CD4-positive, alpha-beta T cell treated with Interleukin-1 beta for 1 hour (primary cell): Measurements from ENCODE around the gene EPHA10.

ENCODE experiments used
- DNase-seq, 2 donors: peaks; one replicate each; pipeline ENCODE4 v3.0.0-alpha.2; 2020 to 2022

The EPHA10 gene

DNA sequence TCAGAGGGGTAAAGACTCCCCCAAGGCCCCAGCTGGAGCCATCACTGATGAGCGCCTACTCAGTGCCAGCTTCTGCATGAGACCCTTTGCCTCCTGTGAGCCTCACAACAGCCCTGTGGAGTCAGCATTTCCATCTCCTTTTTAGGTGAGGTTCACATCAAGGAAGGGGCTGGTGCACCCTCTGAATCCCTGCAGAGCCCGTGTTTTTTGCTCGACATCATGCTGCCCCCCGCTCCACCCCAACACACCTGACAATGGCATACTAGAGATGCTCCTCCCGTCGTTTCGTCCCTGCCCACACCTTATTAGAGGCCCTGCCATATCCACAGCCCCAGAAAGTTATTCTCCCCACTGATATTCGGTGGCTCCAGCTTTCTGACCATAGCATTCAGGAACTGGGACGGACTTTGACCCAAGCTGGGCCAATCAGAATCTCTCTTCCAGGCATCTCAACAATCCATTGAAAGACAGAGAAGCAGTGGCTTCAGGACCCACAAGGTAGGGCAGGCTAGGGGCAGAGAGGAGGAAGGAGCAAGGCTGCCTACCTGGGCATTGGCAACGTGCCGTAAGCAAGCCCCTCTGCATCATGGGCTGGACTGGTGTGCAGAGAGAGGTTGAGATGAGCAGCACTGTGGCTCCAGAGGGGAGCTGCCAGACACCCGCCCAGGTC lies 32.7 kb downstream of the EPHA10 start:
- DNase-seq: no peak

DNA sequence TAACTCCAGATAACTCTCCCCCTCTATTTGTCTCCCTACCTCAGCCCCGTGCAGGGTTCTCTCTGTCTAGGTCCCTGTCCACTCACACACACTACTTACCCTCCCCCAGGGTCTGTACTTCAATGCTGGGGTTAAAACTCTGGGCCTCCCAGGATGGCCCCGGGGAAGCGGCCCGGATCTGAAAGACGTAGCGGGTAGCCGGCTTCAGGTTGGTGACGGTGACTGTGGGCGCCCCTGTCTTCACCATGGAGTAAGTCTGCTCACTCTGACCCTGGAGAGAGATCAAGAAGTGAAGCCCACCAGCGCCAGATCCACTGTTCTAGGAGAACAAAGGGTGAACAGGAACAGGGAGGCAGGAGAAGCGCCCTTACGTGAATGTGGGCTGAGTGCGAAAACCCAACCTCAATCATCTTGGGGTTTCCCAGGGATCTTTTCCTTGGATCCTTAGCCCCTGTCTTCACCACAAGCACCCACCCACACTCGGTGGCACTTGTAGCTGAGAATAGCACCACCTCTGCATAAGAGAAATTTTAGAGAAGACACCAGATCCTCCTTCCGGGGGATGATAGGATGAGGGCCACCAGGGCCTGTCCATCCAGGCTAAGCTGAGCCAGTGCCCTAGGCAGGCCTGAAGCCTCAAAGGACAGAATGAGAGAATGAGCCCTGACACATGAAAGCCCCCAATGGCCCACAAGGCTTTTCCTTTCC lies 33.5 kb downstream of the EPHA10 start:
- no peak for DNase-seq

DNA sequence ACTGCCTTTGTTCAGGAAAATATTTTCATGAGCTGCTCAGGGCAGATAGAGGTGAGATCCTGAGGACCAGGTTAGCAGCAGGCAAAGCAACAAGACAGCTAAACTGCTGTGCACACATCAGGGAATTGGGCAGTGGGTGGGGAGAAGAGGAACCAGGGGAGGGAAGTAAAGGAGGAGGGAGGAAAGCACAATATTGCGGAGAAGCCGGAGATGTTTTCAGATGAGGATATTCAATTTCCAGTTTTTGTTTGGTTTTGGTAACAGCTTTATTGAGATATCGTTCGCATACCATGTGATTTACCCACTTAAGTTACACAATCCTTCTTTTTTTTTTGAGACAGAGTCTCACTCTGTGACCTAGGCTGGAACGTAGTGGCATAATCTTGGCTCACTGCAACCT lies 34.5 kb downstream of the EPHA10 start:
- DNase-seq: no peak

DNA sequence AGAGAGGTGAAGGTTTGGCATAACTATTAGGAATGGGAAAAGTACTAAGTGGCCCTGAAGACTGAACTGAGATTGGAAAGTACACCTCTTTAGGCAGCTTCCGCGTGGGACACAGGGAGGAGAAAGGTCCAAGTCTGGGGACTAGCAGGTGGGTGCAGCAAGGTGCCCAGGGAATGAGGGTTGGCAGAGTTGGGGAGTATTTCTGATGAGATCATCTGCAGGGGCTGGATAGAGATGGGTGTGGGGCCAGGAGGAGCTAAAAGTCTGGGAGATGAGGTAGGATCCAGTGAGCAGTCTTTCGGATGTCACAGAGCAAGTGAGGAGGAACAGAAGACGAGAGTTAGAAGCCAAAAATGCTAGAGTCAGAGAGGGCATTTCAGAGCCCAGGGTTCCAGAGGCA lies 36.5 kb downstream of the EPHA10 start:
- DNase-seq: no peak

DNA sequence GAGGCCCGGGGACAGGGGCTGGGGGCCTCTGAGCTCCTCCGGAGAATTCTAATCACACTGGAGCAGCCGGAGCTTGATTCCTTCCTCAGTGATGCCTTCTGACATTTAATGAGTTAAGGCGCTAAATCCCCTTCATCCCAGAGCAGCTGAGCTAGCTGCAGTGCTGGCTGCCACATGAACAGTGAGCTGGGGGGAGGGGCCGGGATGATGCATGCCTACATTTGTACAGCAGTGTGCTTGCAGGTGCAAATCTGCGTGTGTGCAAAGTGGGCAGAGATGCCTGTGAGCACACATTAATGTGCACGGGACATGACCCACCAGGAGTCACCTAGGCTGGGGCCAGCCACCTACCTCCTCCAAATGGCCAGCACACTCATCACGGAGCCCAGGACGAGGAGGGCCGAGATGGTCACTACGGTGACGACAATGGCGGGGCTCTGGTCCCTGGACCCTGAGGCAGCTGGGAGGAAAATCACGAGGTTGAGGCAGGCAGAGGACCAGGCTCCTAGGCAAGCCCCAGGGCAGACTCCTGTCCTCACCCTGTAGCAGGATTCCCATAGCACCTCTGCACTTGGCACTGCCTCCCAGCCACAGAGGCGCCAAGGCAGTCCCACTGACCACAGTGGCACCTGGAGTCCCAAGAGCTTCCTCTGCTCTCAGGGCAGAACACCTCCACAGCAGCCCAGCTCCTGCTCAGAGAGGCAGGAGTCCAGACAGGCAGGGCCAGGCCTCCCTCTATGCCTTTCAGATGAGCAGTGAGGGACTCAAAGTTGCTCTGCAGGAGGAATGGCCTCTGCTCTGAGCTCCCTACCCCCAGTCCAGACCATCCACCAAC lies 38.0 kb downstream of the EPHA10 start:
- DNase-seq: no peak

DNA sequence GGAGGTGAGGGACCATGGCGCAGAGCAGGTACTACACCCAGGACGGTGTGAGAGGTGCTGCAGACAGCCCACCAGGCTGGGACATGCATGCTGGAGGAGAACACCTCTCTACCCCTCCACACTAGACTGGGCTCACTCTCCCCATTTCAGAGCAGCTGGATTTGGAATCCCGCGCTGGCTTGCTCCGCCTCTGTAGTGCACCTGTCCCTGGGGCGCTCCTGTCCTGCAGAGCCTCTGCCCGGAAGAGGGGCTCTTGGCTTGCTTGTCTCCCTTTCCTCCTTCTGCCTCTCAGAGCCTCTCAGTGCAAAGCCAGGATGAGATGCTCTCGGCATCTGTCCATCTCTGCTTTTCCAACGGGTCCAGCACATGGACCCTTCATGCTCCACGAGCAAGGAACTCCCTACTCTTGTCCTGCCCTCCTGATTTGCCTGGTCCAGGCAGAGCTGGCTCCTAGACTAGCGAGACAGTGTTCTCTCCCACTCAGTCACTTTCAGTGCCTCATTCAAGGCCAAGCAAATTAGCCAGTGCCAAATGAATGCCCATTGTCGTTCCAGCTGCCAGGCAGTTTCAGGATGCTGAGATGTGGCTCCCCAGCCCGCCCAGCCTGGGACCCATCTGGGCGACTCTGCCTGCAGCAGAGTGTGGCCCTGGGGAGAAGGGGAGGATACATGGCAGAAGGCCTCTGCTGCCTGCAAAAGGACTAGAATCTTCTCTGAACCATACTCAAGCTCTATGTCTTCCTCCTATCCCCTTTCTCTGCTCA lies 38.9 kb downstream of the EPHA10 start:
- DNase-seq: no peak

DNA sequence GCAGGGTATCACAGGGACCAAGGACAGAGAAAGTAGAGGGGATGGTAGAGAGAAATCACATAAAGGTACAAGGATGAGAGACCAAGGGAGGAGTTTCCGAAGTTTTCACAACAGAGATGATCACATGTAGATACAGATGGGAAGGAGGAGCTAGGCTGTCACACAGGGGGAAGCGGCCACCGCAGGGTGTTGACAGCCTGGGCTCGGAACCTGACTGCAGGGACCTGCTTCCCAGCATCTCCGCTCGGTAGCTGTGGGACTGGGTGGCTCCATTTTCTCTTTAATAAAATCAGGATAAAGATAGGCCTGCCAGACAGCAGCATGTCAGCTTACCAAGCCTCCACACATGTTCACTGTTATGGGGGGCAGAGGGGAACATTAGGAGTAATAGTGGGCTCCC lies 40.3 kb downstream of the EPHA10 start:
- no peak for DNase-seq

DNA sequence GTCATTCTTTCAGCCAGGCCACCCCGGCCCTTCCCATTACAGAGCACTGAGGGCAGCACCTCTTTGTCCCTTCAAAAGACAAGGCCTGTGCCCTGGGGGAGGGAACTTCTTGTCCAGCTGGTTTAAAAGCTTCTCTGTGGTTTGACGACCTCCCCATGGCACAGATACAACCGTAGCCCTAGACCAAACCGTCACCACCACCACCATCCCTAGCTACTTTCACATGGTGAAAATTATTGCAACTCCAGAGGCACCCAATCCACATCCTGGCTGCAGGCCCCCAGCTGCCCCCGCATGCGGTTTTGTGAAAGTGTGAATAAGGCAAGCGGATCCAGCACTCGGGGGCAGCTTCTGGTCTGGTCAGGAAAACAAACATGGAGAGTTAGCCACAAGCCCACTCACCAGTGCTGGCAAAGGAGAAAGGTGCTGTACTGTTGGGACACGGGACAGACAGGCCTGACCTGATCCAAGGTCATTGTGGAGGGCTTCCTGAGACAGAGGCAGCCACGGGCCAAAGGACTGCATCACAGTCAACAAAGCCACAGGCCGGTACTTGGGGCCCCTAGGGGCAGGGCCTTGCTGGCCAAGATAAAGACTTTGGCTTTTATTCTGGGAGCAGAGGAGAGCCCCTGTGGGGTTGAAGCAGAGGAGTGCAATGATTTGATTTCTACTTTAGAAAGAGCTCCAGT lies 41.4 kb downstream of the EPHA10 start:
- no peak for DNase-seq

DNA sequence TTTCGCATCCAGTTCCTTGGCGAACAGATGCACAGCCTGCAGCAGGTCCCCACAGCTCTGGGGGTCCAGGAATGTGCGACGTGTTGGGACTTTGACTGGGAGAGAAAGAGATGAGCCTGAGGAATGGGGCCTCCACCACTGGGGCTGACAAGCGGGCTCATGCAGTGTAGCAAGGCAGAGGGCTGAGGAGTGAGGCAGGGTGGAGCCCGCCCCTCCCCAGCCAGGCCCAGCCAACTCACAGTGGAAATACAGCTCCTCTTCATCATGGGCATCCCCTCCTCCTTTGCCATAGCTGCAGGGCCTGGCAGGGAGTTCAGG lies 41.9 kb downstream of the EPHA10 start:
- DNase-seq: no peak

DNA sequence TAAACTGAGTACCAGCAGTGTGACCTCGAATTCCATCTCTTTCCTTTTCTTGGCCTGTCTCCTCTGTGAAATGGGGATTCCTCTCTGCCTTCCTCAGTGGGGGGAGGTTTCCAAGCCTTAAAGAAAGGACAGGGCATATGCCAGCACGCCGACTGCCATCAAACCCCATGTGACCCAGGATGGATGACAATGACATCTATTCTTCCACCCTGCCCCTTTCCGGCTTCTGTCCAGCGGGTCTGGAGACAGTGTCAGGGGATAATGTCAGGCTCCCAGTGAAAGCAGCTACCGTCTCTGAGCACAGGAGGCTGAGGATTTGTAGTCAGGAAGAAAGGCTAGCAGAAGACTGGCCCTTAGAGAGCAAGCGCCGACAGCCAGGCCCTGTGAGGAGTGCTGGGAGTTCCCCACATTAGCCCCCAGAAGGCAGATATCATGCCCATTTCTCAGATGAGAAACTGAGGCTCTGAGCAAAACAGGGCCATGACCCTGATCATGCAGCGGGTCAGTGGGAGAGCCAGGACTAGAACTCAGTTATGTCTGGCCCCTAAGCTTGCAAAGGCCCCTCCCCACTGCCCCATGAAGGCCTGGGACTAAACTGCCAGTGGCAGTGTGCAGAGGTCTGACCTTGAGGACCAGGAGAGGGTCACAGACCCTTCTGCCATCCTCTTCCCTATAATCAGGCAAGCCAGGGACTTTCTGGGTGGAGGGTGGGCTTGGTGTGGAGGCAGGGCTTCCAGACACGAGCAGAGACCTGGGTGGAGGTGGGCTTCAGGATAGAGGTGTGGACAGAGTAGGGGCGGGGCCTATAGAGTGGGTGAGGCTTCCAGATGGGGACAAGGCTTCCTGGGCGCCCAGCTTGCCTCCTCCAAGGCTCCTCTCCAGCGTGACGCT lies 42.5 kb downstream of the EPHA10 start:
- DNase-seq: no peak

DNA sequence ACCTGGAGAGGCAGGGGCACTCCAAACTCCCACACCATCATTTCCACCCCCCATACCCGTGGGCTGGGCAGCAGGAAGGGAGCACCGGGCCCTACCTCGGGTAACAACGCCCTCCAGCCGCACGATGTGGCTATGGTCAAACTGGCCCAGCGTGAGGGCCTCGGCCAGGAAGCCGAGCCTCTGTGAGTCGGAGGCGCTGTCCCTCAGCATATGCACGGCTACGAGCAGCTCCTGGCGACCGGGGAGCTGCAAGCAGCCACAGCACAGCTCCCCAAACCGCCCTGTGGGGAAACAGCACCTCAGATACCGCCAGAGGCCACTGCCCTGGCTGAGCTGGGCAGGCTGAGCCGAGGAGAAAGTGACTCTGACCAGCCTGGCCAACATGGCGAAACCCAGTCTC lies 43.4 kb downstream of the EPHA10 start:
- DNase-seq: no peak

DNA sequence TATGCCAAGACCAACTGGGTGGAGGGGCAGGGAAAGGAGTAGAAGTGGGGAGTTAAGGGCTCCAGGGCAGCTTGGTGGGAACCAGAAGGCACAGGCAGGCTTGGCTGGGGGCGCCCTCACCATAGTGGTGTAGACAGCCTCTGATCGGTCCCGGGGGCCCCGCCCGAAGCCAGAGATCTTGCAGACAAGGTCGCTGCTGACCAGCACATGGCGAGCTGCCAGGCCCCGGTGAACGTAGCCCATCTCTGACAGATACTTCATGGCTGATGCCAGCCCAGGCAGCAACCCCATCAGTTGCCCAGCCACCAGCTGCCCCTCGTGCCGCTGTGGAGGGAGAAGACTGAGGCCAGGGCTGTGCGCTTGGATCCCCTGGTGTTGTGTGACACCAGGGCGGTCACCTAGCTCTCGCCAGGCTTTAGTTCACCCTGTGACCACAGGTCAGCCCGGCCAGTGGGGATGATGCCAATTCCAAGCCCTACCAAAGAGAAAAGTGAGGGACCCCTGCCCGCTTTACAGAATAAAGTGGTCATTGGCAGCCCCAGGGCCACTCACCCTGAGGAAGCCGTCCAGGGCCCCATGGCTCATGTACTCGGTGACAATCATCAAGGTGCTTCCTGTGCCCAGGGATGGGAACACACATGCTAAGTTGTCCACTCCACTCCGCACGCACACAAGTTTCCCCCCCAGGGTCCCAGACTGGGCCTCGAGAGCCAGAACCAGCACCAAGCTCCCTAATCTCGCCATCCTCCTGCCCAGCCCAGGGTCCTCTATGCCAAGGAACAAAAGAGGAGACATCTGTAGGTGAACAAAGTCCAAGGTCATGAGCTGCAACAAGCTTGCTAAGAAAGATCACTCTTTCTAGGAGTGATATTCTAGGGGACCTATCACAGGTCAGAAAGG lies 44.4 kb downstream of the EPHA10 start:
- DNase-seq: no peak

DNA sequence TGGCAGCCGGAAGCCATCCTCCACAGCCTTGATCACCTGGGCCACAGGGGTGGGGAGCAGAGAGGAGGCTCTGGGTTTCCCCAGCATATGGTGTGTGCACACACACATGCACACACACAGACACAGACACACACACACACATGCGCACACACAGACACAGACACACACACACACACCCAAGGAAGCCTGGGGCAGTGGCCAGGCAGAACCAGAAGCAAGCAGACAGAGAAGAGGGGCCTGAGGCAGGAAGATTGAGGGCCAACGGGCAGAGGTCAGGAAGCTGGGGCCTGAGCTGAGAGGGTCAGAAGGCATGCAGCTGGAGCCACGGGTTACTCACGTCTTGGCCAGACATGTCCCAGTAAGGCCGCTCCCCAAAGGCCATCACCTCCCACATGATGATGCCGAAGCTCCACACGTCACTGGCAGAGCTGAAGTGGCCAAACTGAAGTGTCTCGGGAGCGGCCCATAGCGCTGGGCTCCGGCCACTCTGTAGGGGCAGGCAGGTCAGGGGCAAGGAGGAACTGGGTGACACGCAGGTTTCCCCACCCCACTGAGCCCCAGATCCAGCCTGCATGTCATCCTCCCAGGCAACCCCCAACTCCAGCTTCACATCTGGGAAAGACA lies 45.2 kb downstream of the EPHA10 start:
- DNase-seq: no peak

DNA sequence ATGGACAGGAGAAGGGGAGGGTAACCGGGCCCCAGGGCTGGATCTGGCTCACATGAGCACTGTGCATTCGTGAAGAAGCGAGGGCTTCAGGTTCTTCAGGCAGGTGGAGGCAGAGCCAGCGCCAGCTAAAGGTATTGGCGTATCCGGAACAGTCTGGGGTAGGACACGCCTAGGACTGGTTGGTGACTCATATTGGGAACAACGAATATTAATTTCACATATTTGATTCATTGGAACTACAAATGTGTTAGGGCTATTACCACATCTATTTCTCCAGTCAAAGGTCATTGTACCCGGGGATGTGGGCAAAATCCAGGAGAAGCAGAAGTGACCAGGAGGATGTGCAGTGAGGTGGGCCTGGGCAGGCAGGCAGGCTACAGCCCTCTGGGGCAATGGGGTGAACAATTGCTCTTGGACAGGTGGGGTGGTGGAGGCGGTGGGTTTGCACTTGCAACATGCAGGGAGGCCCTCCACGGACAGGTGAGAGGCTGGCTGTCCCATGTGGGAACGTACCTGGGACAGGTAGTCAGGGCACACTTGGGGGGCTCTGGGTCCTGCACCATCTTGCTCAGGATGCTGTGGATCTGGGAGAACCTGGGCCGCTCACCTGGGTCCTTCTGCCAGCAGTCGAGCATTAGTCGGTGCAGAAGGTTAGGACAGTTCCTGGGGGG lies 45.9 kb downstream of the EPHA10 start:
- DNase-seq: no peak

DNA sequence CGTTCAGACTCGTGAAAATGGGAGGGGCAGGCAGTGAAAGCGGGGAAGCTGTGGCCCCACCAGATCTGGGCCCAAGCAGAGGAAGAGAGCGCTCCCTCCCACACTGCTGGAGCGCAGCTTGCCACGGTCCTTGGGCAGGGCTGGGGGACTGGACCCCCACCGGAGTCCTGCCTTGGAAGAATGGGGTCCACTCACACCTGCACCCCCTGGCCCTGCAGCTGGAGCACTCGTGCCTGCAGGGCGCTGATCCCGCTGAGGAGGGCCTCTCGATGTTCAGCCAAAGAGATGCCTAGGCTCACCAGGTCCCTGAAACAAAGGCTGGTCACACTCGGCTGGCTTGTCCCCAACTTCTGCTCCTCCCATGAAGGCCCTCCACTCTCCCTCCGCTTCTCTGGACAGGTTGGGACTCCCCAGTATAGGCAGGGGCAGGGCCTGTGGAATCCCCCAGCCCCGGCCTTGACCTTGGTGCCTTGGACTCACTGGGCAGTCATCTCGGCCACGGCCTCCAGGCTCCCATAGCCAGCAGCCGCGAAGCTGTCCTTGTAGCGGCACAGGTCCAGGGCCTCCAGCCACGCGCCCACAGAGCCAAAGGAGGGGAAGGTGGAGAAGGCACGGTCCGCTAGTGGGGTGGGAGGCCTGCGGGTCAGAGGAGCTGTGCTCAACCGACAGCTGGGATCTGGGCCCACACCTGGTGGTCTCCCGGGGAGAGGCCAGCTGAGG lies 46.6 kb downstream of the EPHA10 start:
- DNase-seq: no peak

DNA sequence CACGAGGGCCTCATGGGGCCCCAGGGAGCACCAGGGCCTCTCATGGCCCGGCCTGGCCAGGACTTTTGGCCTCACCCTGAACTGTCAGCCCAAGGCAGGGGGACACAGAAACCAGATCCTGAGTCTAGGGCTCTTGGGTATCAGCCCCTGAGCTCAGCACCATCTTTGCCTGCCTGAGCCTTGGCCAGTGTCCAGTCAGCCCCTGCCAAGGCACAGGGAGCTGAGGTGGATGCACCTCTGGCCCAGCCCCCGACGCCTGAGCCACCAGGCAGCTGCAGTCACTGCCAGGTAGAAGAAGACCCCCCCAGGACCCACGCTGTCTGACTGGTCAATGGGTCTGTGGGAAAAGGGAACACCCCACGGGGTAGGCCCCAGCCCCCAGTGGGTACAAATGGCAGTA lies 47.3 kb downstream of the EPHA10 start:
- DNase-seq: no peak

DNA sequence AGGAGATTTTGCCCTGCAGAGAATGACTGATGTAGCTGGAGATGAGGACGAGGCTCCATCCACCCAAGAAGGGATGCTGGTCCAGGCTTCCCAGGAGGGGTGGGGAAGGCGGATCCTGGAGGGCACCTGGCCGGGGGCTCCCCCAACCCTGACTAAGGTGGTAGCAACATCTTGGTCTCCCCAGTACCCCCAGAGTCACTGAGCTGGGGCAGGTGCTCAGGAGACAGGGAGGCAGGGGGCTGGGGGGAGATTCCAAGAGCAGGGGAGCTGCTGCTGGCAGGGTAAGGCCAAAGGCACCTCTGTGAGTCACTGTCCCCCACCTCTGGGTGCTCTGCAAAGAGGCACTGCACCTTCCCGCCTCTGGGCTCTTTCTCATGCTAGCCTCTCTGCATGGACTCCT lies 48.6 kb downstream of the EPHA10 start:
- DNase-seq: no peak

DNA sequence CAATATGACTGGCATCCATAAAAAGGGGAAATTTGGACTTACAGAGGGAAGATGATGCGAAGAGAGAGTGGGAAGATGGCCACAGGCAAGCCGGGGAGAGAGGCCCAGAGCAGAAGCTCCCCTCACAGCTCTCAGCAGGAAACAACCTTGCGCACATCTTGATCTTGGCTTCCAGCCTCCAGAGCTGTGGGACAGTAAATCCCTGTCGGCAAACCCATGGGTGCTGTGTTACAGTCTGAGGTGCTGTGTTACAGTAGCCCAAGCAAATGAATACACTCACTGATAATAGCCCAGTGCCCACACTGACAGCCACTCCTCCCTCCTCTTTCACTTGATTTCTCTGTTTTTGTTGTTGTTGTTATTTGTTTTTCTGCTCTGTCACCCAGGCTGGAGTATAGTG lies 50.2 kb downstream of the EPHA10 start:
- no peak for DNase-seq

DNA sequence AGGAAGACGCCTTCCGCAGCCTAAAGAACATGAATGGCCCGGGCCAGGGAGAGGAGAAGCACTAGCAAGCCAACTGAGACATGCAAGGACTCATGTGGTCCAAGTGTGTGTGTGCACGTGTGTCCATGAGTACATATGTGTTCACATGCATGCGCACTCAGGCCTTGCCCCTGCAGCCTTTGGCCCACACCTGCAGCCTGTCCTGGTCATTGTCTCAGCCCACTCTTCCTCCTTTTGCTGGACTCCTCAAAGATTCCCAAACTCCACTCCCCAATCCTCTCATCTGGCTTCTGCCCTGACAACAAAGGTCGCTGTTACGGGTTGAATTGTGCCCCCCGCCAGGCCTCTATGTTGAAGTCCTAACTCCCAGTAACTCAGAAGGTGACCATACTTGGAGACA lies 50.7 kb downstream of the EPHA10 start:
- no peak for DNase-seq
